Measurements from ENCODE around the gene RABGAP1L.

DNA sequence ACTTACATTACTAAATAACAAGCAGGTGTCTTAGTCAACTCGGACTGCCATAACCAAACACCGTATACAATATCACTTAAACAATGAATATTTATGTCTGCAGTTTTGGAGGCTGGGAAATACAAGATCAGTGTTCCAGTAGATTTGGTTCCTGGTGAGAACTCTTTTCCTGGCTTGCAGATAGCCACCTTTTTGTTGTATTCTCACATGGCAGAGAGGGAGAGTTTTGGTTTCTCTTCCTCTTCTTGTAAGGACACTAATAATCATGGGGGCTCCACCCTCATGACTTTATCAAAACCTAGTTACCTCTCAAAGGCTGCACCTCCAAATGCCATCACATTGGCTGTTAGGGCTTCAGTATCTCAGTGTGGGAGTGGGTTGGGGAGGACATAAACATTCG, 757.5 kb downstream of the RABGAP1L start:
- TF ChIP-seq CTCF (optimal IDR thresholded peaks at IDR 0.05 in 1 of 3, IDR thresholded peaks at IDR 0.05 in 1 of 3, conservative IDR thresholded peaks at IDR 0.05 in 1 of 3; ENCODE audit: extremely low read depth in 1 of 3, insufficient read depth in 2 of 3, low read length in 3 of 3) (no peak), EZH2 (IDR thresholded peaks at IDR 0.05; ENCODE audit: low read length) (no peak)

Data from keratinocyte (primary cell).